22Rv1 (cell line): ENCODE results near the gene CRACR2A.
A peak's percentile ranks its signal among the peaks of the same experiment; 100 is the strongest.

Source experiments
- H3K27ac ChIP-seq: fragments of 450-650 bp; 2 replicates; pipeline ENCODE4 v1.5.1; 2017
- CTCF ChIP-seq: fragments of 450-650 bp; IDR thresholded peaks from 2 replicates; pipeline ENCODE4 v1.5.1; 2017; ENCODE audit warnings: mild to moderate bottlenecking
- ZFX ChIP-seq: fragments of 450-650 bp; IDR thresholded peaks from 2 replicates; pipeline ENCODE4 v1.6.1; 2017; ENCODE audit warnings: antibody characterized with exemption, borderline replicate concordance

CRACR2A gene

GRCh38 chr12:3790642-3791041, 37.7 kb upstream of the CRACR2A start:
- no peak overlapping the region for H3K27ac ChIP-seq

GRCh38 chr12:3789838-3790237, 36.9 kb upstream of the CRACR2A start:
- TF ChIP-seq ZFX = no peak
- H3K27ac ChIP-seq = no peak overlapping the region

More at GRCh38 chr12:3790642-3791041, 37.7 kb upstream of the CRACR2A start:
- TF ChIP-seq ZFX (no peak), CTCF (no peak)

- H3K27ac ChIP-seq = no peak overlapping the region
Measured at GRCh38 chr12:3777206-3777809, 24.4 kb upstream of the CRACR2A start.

GRCh38 chr12:3775385-3776035, 22.6 kb upstream of the CRACR2A start:
- no peak for TF ChIP-seq ZFX
- no peak for TF ChIP-seq CTCF

More at GRCh38 chr12:3777206-3777809, 24.4 kb upstream of the CRACR2A start:
- TF ChIP-seq ZFX (no peak), CTCF (peak; percentile 75)

GRCh38 chr12:3772380-3772779, 19.5 kb upstream of the CRACR2A start:
- TF ChIP-seq CTCF (no peak), ZFX (no peak)
- no peak overlapping the region for H3K27ac ChIP-seq

More at GRCh38 chr12:3775385-3776035, 22.6 kb upstream of the CRACR2A start:
- no peak overlapping the region for H3K27ac ChIP-seq

- H3K27ac ChIP-seq = no peak overlapping the region
Measured at GRCh38 chr12:3771853-3772252, 18.9 kb upstream of the CRACR2A start.

GRCh38 chr12:3770891-3771290, 18.0 kb upstream of the CRACR2A start:
- H3K27ac ChIP-seq = no peak overlapping the region
- TF ChIP-seq CTCF (no peak), ZFX (no peak)

More at GRCh38 chr12:3771853-3772252, 18.9 kb upstream of the CRACR2A start:
- TF ChIP-seq ZFX (no peak), CTCF (no peak)
